HS-5 (cell line): Measurements from ENCODE around the gene SIK3.

Experiments used
- DNase-seq: peaks from one replicate; pipeline ENCODE4 v3.0.0-alpha.2; 2012; ENCODE audit warnings: low read depth

The SIK3 gene

DNA sequence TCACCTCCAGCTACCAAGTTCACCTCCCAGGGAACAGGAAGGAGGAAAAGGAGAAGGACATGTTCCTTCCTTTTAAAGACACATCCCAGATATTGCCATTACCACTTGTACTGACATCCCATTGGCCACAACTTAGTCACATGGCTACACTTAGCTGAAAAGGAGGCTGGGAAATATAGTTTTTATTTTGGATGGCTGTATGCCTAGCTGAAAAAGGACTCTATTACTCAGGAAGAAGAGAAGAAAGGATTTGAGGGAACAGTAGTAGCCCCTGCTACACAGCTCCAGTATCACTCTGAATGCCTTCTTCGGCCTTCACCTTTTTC is 304.5 kb downstream of the SIK3 start:
- no peak for DNase-seq
